Sigmoid colon (tissue), 7 donors: ENCODE results near the gene KRTAP4-12. TPM values are rescaled to one million over a fixed set of nuclear protein-coding genes. Genes with fewer than 3 reads are reported as not detected.
"Not testable (repeated sequence)": the region's sequence is repeated elsewhere in the genome, so short reads cannot be mapped to it uniquely, and the experiment has no call there.

Source experiments
- DNase-seq: peaks from one replicate; pipeline ENCODE4 v3.0.0-alpha.2; 2019
- H3K27ac ChIP-seq, 4 donors: fragments of 200-600 bp; sonication (generic); one replicate each; pipeline ENCODE4 v1.5.1; 2016 to 2019; ENCODE audit warnings: mild to moderate bottlenecking in 1 of 4
- H3K27me3 ChIP-seq, 3 donors: fragments of 200-600 bp; sonication (generic); one replicate each; pipeline ENCODE4 v1.5.1; 2019; ENCODE audit warnings: mild to moderate bottlenecking in 1 of 3
- H3K36me3 ChIP-seq, 4 donors: fragments of 200-600 bp; sonication (generic); one replicate each; pipeline ENCODE4 v1.5.1; 2016 to 2019
- H3K4me1 ChIP-seq, 4 donors: fragments of 200-600 bp; sonication (generic); one replicate each; pipeline ENCODE4 v1.5.1; 2017 to 2019
- H3K4me3 ChIP-seq, 4 donors: fragments of 200-600 bp; sonication (generic); one replicate each; pipeline ENCODE4 v1.5.1; 2017 to 2019; ENCODE audit warnings: mild to moderate bottlenecking in 2 of 4, moderate library complexity in 1 of 4
- H3K9me3 ChIP-seq, 4 donors: fragments of 200-600 bp in 3 of 4; sonication (generic) in 3 of 4; one replicate each; pipeline versions ENCODE4 v1.5.1 to v1.6.1; 2013 to 2019
- EP300 ChIP-seq, 4 donors: sonication (generic); formaldehyde crosslinking; IDR thresholded peaks; one replicate each; pipeline ENCODE4 v1.6.1; 2017; ENCODE audit warnings: antibody characterized with exemption in 4 of 4
- POLR2A ChIP-seq, 2 donors: fragments of 450-650 bp; IDR thresholded peaks; one replicate each; pipeline ENCODE4 v1.6.1; 2016; ENCODE audit warnings: antibody characterized with exemption in 2 of 2, mild to moderate bottlenecking in 2 of 2, moderate library complexity in 2 of 2
- POLR2AphosphoS5 ChIP-seq, 4 donors: sonication (generic); formaldehyde crosslinking; IDR thresholded peaks; one replicate each; pipeline ENCODE4 v1.6.1; 2017; ENCODE audit warnings: antibody characterized with exemption in 4 of 4
- WGBS, 2 donors: extraction: QIAGEN DNeasy Blood & Tissue Kit; methylation state at CpG; one replicate each; pipeline ENCODE4 v1.1.7; 2013; 5-methylcytosine and 5-hydroxymethylcytosine counted together
- intact Hi-C: fragments of 100-400 bp; cut with DNase I; formaldehyde crosslinking; loops from one replicate; pipeline ENCODE4 v1.15.1; 2023
- polyA plus RNA-seq, 3 donors: library from polyadenylated mRNA; stranded (reverse); fragments of 200-250 nt; gene quantifications; one replicate each; pipeline ENCODE4 v1.2.3, GENCODE V29; 2013
- total RNA-seq, 4 donors: library from RNA; depleted of rRNA; stranded (reverse); fragments of >200 nt; gene quantifications; one replicate each; pipeline ENCODE4 v1.1.0, GENCODE V29; 2016
- TF ChIP-seq, protein P1 (sequence below), 4 experiments: fragments of 450-650 bp in 3 of 4; fragments of 200-600 bp in 1 of 4; IDR thresholded peaks; one replicate each; pipeline ENCODE4 v1.5.1; 2016 to 2019; ENCODE audit warnings: antibody characterized with exemption in 4 of 4, mild to moderate bottlenecking in 3 of 4, moderate library complexity in 2 of 4
- donor health status: healthy with polysubstance abuse.
- donor health status: Bipolar disorder and iron deficiency.
- donor health status: healthy.

Gene KRTAP4-12
- total and polyA plus RNA-seq, 7 donors = not detected

DNA sequence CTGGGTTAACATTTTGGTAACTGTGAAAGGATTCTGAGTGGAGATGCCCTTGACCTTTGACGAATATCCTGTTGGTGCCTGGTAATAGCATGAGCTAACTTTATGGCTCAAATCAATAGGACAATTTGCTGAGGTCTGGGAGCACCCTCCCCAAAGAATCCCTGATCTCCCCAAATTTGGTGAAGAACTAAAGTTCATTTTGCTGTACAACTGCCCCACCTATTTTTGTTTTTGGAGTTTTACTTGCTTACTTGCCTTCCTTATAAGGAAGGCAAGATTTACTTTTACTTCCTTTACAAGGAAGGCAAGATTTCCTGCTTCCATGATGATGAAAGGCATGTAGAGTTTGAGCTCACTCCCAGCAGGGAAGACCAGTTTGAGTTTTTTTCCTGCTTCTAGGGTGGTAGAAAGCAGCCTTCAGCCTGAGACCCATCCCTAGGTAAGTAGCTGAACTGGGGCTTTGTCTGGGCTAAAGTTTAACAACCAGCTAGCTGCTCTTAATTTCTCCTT, 16.0 kb downstream of the KRTAP4-12 start:
- intact Hi-C loops = no loop called here
- no peak overlapping the region for H3K4me3 ChIP-seq
- 57 to 77% methylated on average over 1 of the region's 1 CpG for WGBS, 2 donors
- no peak for TF ChIP-seq POLR2AphosphoS5 (IDR thresholded peaks at IDR 0.05)
- TF ChIP-seq POLR2A (IDR thresholded peaks at IDR 0.05) = no peak
- no peak for TF ChIP-seq EP300 (IDR thresholded peaks at IDR 0.05)
- TF ChIP-seq, protein P1, sequence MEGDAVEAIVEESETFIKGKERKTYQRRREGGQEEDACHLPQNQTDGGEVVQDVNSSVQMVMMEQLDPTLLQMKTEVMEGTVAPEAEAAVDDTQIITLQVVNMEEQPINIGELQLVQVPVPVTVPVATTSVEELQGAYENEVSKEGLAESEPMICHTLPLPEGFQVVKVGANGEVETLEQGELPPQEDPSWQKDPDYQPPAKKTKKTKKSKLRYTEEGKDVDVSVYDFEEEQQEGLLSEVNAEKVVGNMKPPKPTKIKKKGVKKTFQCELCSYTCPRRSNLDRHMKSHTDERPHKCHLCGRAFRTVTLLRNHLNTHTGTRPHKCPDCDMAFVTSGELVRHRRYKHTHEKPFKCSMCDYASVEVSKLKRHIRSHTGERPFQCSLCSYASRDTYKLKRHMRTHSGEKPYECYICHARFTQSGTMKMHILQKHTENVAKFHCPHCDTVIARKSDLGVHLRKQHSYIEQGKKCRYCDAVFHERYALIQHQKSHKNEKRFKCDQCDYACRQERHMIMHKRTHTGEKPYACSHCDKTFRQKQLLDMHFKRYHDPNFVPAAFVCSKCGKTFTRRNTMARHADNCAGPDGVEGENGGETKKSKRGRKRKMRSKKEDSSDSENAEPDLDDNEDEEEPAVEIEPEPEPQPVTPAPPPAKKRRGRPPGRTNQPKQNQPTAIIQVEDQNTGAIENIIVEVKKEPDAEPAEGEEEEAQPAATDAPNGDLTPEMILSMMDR (IDR thresholded peaks at IDR 0.05) = no peak
- H3K4me1 ChIP-seq = no peaks in the 10 kb centered on the region
- DNase-seq = no peak
- no peaks in the 10 kb centered on the region for H3K9me3 ChIP-seq
- no peaks in the 10 kb centered on the region for H3K27me3 ChIP-seq
- no peaks in the 10 kb centered on the region for H3K36me3 ChIP-seq
- H3K27ac ChIP-seq = no peak overlapping the region

DNA sequence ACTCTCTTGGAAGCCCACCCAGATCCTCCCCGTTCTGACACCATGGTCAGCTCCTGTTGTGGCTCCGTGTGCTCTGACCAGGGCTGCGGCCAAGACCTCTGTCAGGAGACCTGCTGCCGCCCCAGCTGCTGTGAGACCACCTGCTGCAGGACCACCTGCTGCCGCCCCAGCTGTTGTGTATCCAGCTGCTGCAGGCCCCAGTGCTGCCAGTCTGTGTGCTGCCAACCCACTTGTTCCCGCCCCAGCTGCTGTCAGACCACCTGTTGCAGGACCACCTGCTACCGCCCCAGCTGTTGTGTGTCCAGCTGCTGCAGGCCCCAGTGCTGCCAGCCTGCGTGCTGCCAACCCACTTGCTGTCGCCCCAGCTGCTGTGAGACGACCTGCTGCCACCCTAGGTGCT, 18.6 kb downstream of the KRTAP4-12 start, which contains the start of gene KRTAP4-9:
Gene KRTAP4-9, plus strand, starts transcription at position 43 of the 400 bp plus-strand sequence. Its CDS starts 0 bp downstream, at position 43.
- DNase-seq, H3K4me1 ChIP-seq, H3K27me3 ChIP-seq, H3K9me3 ChIP-seq, intact Hi-C loops, H3K36me3 ChIP-seq, H3K27ac ChIP-seq, H3K4me3 ChIP-seq: not testable (repeated sequence)
- WGBS, 2 donors = 81 to 82% methylated on average over 10 of the region's 10 CpGs

DNA sequence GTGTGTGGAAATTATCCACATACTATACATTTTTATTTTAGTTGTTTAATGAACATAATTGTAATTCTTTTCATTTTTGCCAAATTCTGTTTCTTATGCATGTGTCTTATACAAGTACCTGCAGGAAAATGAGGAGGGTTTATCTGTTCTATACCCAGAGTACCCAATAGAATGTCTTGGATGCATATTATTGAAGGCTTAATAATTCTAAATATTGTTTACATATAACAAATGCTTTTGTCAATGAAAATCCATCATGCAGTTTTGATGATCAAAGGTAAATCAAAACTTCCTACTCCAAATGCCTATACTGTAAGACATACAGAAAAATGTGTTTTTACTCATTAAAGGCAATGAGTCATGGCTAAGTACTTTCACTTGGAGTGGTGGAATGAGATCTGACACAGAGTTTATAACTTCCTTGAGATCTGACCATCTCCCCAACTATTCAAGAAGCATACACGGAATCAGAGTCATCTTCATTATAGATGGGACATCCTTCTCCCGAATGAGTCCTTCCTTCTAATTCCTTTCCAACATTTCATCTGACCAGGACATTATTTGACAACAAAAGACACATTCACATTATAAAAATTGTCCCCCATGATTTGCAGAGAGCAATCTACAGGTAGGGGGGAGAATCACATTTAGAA, 19.5 kb downstream of the KRTAP4-12 start:
- H3K36me3 ChIP-seq, H3K27me3 ChIP-seq, H3K27ac ChIP-seq, H3K4me1 ChIP-seq, DNase-seq, intact Hi-C loops, H3K9me3 ChIP-seq, H3K4me3 ChIP-seq: not testable (repeated sequence)
- WGBS, 2 donors = 77 to 85% methylated on average over 2 of the region's 2 CpGs

DNA sequence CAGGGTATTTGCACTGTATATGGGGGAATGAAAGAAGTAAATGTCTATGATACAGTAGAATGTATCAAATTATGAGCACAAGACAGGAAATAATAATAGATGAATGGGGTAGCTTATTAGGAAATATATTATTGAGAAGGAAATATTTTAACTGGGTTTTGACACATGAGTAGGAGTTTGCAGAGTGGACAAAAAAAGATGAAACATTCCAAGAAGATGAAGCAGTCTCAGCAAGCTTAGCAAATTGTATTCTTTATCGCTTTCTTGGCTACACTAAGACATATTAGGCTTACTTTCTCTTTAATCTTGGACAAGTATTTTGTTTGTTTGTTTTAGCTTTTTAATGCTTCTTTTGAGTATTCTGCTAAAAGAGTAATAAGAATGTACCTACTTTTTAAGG, 20.1 kb downstream of the KRTAP4-12 start:
- Histone ChIP-seq H3K27ac (no peak overlapping the region), H3K27me3 (no peaks in the 10 kb centered on the region), H3K9me3 (no peaks in the 10 kb centered on the region), H3K4me3 (no peak overlapping the region), H3K4me1 (no peaks in the 10 kb centered on the region), H3K36me3 (no peaks in the 10 kb centered on the region)
- WGBS, 2 donors = 88 to 95% methylated on average over 1 of the region's 1 CpG
- intact Hi-C loops = no loop called here
- TF ChIP-seq POLR2A (IDR thresholded peaks at IDR 0.05) (no peak), POLR2AphosphoS5 (IDR thresholded peaks at IDR 0.05) (no peak), EP300 (IDR thresholded peaks at IDR 0.05) (no peak)
- TF ChIP-seq, protein P1 (IDR thresholded peaks at IDR 0.05) = no peak
- DNase-seq = no peak

DNA sequence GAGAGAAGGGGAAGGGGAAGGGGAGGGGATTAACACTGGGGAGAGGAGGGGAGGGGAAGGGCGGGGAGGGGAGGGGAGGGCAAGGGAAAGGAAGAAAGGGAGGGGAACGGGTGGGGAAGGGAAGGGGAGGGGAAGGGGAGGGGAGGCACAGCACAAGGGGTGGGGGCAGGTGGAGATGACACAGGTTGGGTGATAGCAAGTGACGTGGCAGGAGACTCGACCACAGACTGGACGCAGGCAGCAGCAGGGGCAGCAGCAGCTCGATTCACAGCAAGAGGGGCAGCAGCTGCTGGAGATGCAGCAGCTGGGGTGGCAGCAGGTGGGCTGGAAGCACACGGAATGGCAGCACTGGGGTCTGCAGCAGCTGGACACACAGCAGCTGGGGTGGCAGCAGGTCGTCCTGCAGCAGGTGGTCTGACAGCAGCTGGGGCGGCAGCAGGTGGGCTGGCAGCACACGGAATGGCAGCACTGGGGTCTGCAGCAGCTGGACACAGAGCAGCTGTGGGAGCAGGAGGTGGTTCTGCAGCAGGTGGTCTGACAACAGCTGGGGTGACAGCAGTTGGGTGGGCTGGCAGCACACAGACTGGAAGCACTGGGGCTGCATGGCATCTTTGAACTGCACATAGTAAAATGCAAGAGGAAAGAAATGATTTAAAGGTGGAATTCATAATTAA, 22.3 kb downstream of the KRTAP4-12 start, which contains the start of gene KRTAP4-16:
Gene KRTAP4-16, minus strand, starts transcription at position 624 of the 674 bp plus-strand sequence. Its CDS starts 0 bp downstream, at position 624.
- DNase-seq = no peak
- intact Hi-C loops = no loop called here
- 57 to 59% methylated on average over 9 to 10 of the region's 10 CpGs for WGBS, 2 donors
- TF ChIP-seq POLR2A (IDR thresholded peaks at IDR 0.05) (no peak), EP300 (IDR thresholded peaks at IDR 0.05) (no peak), POLR2AphosphoS5 (IDR thresholded peaks at IDR 0.05) (no peak)
- TF ChIP-seq, protein P1 (IDR thresholded peaks at IDR 0.05) = no peak
- H3K27ac ChIP-seq = no peak within 1 kb of the TSS
- H3K36me3 ChIP-seq = no peaks in the 10 kb centered on the region
- no peaks in the 10 kb centered on the region for H3K9me3 ChIP-seq
- no peaks in the 10 kb centered on the region for H3K4me1 ChIP-seq
- H3K4me3 ChIP-seq = no peak within 1 kb of the TSS
- H3K27me3 ChIP-seq = no peaks in the 10 kb centered on the region

DNA sequence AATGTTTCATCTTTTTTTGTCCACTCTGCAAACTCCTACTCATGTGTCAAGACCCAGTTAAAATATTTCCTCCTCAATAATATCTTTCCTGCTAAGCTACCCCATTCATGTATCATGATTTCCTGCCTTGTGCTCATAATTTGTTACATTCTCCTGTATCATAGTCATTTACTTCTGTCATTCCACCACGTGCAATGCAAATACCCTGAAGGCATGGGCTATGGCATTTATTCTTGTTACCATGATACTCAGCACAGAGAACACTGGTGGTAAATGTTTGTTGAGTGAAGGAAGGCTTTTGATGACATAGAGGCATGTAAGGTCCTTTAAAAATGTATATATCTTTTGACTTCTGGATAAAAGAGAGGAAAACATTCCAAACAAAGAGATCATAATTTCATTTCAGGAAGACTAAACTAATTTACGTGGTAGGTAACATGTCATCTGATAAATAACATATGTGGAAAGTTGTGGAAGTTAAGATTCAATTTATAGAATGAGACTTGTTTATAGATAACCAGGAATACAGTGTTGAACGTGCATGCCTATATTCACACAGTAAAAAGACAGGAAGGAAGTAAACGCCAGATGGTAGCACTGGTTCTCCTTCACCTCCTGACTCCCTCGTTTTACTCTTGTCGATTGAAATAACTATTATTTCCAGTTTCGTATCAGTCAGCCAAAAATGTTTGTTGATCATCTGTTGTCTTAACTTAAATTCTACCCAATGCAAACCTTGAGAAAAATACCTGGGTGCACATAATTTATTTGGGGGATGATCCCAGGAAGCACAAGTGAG, 24.1 kb downstream of the KRTAP4-12 start:
- H3K9me3 ChIP-seq, H3K4me3 ChIP-seq, intact Hi-C loops, H3K4me1 ChIP-seq, H3K36me3 ChIP-seq, H3K27ac ChIP-seq, DNase-seq, H3K27me3 ChIP-seq: not testable (repeated sequence)
- 41 to 72% methylated on average over 7 of the region's 7 CpGs for WGBS, 2 donors
